OCI-LY3 (cell line): ENCODE results near the gene TMEM8B.

Source experiments
- CTCF ChIP-seq: fragments of 200-600, 300-600 bp; sonication (generic); IDR thresholded peaks from 2 replicates; pipeline ENCODE4 v1.5.1; 2014; ENCODE audit warnings: antibody characterized with exemption, low read length, low read depth
- EZH2phosphoT487 ChIP-seq: fragments of 200-600 bp; shearing (Covaris generic); IDR thresholded peaks from 2 replicates; pipeline ENCODE4 v1.6.1; 2018; ENCODE audit warnings: antibody characterized with exemption, mixed run types, low read depth

- TF ChIP-seq CTCF (no peak), EZH2phosphoT487 (no peak)
Observed at GRCh38 chr9:35818341-35818740, 10.7 kb upstream of the TMEM8B start.
